Astrocyte of the spinal cord (primary cell): ENCODE data around the gene NTF3.

Experiments
- DNase-seq: peaks from one replicate; pipeline ENCODE4 v3.0.0; 2011; ENCODE audit warnings: low read depth, low spot score
- H3K4me3 ChIP-seq: 2 replicates; pipeline ENCODE4 v1.5.1; 2011; ENCODE audit warnings: low read depth, mild to moderate bottlenecking, low read length, moderate library complexity
- CTCF ChIP-seq: IDR thresholded peaks from 2 replicates; pipeline ENCODE4 v1.5.1; 2012; ENCODE audit warnings: low read depth, mild to moderate bottlenecking, low read length, inconsistent platforms
- in situ Hi-C: cut with HindIII; loops from 2 replicates; pipeline ENCODE4 v1.10.0; 2017; ENCODE audit warnings: low sequenced_read_pairs

NTF3 gene

GRCh38 chr12:5409619-5410018 is 22.3 kb upstream of the NTF3 start:
- H3K4me3 ChIP-seq: no peak overlapping the region
- no peak for TF ChIP-seq CTCF
- DNase-seq: no peak
- in situ Hi-C loops: no loop called here

- TF ChIP-seq CTCF: no peak
- H3K4me3 ChIP-seq: no peak overlapping the region
- no peak for DNase-seq
- in situ Hi-C loops: no loop called here
Observed at GRCh38 chr12:5416571-5416970, 15.3 kb upstream of the NTF3 start.

GRCh38 chr12:5417500-5417899 is 14.4 kb upstream of the NTF3 start:
- H3K4me3 ChIP-seq: no peak overlapping the region
- in situ Hi-C loops: no loop called here
- no peak for TF ChIP-seq CTCF
- no peak for DNase-seq

GRCh38 chr12:5428332-5429221 is 3.3 kb upstream of the NTF3 start:
- TF ChIP-seq CTCF: peak; percentile 48
- in situ Hi-C loops: no loop called here
- H3K4me3 ChIP-seq: no peak overlapping the region
- DNase-seq: no peak

GRCh38 chr12:5429741-5430557 is 2.0 kb upstream of the NTF3 start:
- H3K4me3 ChIP-seq: no peak overlapping the region
- no peak for DNase-seq
- in situ Hi-C loops: no loop called here
- no peak for TF ChIP-seq CTCF

- peak overlapping the region; percentile 23 for H3K4me3 ChIP-seq
- no peak for DNase-seq
- in situ Hi-C loops: no loop called here
- no peak for TF ChIP-seq CTCF
Observed at GRCh38 chr12:5430641-5431603, 986 bp upstream of the NTF3 start.
